ENCODE data around the gene ZDHHC21.

ZDHHC21 gene

DNA sequence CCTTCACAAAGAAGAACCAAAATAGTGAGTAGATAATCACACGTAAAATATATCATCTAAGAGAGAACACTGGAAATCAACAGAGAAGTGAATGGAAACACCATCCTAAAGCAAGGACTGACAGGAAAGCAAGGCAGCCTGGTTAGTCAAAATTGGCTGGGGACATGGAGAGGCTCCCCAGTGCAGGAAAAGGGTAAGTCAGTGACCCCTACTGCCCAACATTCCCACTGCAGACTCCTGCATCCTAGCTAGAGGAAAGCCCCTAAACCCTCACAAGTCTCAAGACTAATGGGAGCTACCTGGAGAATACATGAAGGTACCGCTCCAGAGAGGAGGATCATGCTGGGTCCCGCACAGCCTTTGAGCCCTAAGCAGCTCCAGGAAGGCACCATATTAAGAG, 60.1 kb downstream of the ZDHHC21 start:
- H3K4me3 ChIP-seq: no peak overlapping the region
- H3K27ac ChIP-seq: no peak overlapping the region

GRCh38 chr9:14627513-14627912, 65.7 kb downstream of the ZDHHC21 start:
- Histone ChIP-seq H3K4me3 (no peak overlapping the region), H3K27ac (no peak overlapping the region)

DNA sequence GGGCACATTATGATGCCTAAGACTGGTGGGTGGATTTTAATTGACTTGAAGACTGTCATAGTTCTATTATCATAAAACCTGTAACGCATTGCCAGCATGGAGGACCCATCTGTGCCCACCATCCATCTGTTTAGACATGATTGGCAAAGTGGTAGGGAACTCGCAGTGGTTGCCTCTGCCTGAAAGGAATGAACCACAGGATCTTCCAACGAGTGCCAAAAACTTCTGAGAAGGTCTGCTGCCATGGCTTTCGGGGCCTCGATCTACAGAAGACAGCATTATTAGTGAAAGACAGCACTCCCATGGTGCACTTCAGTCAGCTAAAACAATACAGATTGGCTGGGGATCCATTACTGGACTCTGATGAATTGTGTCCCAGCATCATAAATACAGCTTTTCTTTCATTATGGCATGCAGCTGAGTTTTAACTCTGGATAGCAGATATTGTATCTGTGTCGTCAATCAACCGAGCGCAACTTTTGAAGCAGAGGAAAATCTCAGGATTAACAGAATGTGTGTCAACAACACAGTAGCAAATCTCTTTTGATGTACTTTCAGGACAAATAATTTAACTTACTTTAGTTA, 74.3 kb downstream of the ZDHHC21 start:
- no peak overlapping the region for H3K4me3 ChIP-seq
- no peak overlapping the region for H3K27ac ChIP-seq

GRCh38 chr9:14616188-14616982, 76.8 kb downstream of the ZDHHC21 start:
- no peak overlapping the region for H3K27ac ChIP-seq

GRCh38 chr9:14608540-14608939, 84.7 kb downstream of the ZDHHC21 start:
- H3K4me3 ChIP-seq: no peak overlapping the region
- no peak overlapping the region for H3K27ac ChIP-seq

More at GRCh38 chr9:14616188-14616982, 76.8 kb downstream of the ZDHHC21 start:
- no peak overlapping the region for H3K4me3 ChIP-seq

GRCh38 chr9:14597171-14597799, 95.9 kb downstream of the ZDHHC21 start:
- H3K4me3 ChIP-seq: no peak overlapping the region
- no peak overlapping the region for H3K27ac ChIP-seq

- Histone ChIP-seq H3K4me3 (no peak overlapping the region), H3K27ac (no peak overlapping the region)
Observed at GRCh38 chr9:14593406-14593805, 99.8 kb downstream of the ZDHHC21 start.

DNA sequence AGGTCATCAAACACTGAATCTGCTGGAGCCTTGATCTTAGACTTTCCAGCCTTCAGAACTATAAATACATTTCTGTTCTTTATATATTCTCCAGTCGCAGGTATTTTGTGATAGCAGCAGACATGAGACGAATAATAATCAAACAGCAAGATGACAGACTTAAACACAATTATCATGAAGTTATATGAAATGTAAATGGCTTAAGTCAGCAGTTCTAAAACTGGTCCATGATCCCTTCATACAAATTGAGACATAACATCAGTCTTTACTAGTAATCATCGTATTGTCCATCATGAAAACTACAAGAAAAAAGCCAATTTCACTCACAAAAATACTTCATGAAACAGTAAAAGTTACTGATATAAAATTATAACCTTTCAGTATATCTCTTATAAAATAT, 101.8 kb downstream of the ZDHHC21 start:
- no peak overlapping the region for H3K27ac ChIP-seq

GRCh38 chr9:14585730-14586473, 107.3 kb downstream of the ZDHHC21 start:
- no peak overlapping the region for H3K4me3 ChIP-seq
- H3K27ac ChIP-seq: no peak overlapping the region

More for the DNA sequence above, 101.8 kb downstream of the ZDHHC21 start:
- no peak overlapping the region for H3K4me3 ChIP-seq

DNA sequence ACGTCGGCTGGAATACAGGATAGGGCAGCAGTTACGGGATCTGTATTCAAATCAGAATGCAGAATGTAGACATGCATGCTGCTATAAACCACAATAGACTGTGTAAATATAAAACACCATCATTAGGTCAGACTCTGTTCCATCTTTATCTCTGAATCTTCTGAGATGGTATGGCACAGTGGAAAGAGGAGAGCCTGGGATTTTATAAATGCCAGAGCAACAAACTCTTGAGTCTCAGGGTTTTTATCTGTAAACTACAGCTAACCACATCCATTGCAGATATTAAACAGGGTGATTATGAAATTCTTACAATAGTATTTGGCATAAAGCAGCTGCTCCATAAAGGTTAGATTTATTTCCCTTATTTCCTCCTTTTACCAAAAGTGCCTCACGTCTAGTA, 108.7 kb downstream of the ZDHHC21 start:
- Histone ChIP-seq H3K4me3 (no peak overlapping the region), H3K27ac (no peak overlapping the region)

GRCh38 chr9:14578030-14578429, 115.2 kb downstream of the ZDHHC21 start:
- no peak overlapping the region for H3K27ac ChIP-seq
- H3K4me3 ChIP-seq: no peak overlapping the region

DNA sequence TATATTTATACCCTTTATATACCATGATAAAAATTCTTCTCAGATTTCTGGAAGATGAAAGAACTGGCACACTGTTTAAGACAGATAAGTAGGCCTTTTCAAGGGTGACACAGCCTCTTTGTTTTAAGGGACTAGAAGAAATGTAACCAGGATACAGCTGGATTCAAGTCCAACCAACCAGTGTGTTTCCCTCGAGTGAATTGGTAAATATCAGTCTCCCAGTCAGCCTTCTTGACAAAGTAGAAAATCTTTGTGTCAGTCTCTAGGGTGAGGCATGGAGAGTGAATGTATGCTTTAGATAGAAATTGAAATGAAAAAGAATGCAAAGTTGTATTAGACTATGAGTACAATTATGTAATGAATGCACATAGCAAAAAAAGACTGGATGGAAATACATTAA, 119.1 kb downstream of the ZDHHC21 start:
- Histone ChIP-seq H3K27ac (no peak overlapping the region), H3K4me3 (no peak overlapping the region)

GRCh38 chr9:14573319-14573718, 119.9 kb downstream of the ZDHHC21 start:
- no peak overlapping the region for H3K27ac ChIP-seq

GRCh38 chr9:14565352-14566016, 127.7 kb downstream of the ZDHHC21 start:
- H3K27ac ChIP-seq: no peak overlapping the region
- H3K4me3 ChIP-seq: no peak overlapping the region

More at GRCh38 chr9:14573319-14573718, 119.9 kb downstream of the ZDHHC21 start:
- H3K4me3 ChIP-seq: no peak overlapping the region

GRCh38 chr9:14563902-14564624, 129.2 kb downstream of the ZDHHC21 start:
- no peak overlapping the region for H3K27ac ChIP-seq
- H3K4me3 ChIP-seq: no peak overlapping the region

GRCh38 chr9:14561929-14562405, 131.3 kb downstream of the ZDHHC21 start:
- Histone ChIP-seq H3K4me3 (no peak overlapping the region), H3K27ac (no peak overlapping the region)

All from skin epidermis (tissue), 12 donors.